Parathyroid adenoma (tissue), 2 donors: ENCODE results near the gene KCNK10.

ENCODE experiments used
- H2AFZ ChIP-seq: fragments of 300-600 bp; sonication (generic); one replicate; pipeline ENCODE4 v1.7.0; 2017; ENCODE audit warnings: antibody characterized with exemption, mild to moderate bottlenecking
- H3K27ac ChIP-seq: fragments of 300-600 bp; sonication (generic); one replicate; pipeline ENCODE4 v1.7.0; 2017
- H3K27me3 ChIP-seq: fragments of 300-600 bp; sonication (generic); one replicate; pipeline ENCODE4 v1.7.0; 2017; ENCODE audit warnings: low read length; ENCODE audit not compliant: control insufficient read depth, insufficient read depth
- H3K36me3 ChIP-seq: fragments of 300-600 bp; sonication (generic); one replicate; pipeline ENCODE4 v1.7.0; 2017; ENCODE audit warnings: low read length; ENCODE audit not compliant: control insufficient read depth, insufficient read depth
- H3K4me1 ChIP-seq: fragments of 300-600 bp; sonication (generic); one replicate; pipeline ENCODE4 v1.7.0; 2017; ENCODE audit warnings: control low read depth
- H3K4me2 ChIP-seq: fragments of 300-600 bp; sonication (generic); one replicate; pipeline ENCODE4 v1.7.0; 2017; ENCODE audit warnings: low read length
- H3K4me3 ChIP-seq: fragments of 300-600 bp; sonication (generic); one replicate; pipeline ENCODE4 v1.7.0; 2017; ENCODE audit warnings: low read depth, low read length
- H3K79me2 ChIP-seq: fragments of 300-600 bp; sonication (generic); one replicate; pipeline ENCODE4 v1.7.0; 2017; ENCODE audit warnings: control low read depth
- H3K9ac ChIP-seq: fragments of 300-600 bp; sonication (generic); one replicate; pipeline ENCODE4 v1.7.0; 2017; ENCODE audit warnings: mild to moderate bottlenecking
- H3K9me3 ChIP-seq: fragments of 300-600 bp; sonication (generic); one replicate; pipeline ENCODE4 v1.7.0; 2017; ENCODE audit warnings: low read length; ENCODE audit not compliant: control insufficient read depth
- TF ChIP-seq, protein P1 (sequence below): fragments of 300-600 bp; sonication (generic); IDR thresholded peaks from one replicate; pipeline ENCODE4 v1.7.0; 2017; ENCODE audit warnings: antibody characterized with exemption, mild to moderate bottlenecking
- donor health status: primary hyperparathyroidism.

KCNK10 gene

DNA sequence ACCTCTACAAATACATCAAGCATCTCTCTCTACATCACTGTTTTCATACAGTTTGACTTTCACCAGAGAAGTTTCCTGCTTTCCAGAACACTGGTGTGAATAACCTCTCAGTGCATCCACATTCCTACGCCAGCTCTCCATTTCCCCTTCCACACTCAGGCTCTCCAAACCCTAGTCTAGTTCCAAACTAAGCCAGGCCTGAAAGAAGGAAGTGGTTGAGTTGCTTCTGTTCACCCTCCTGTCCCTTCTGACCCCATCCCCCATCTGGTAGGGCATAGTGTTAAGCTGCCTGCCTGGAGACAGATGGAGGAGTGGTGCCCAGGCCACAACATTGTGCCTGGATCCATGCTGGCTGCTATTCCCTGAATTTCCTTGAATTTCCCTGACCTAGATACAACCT is 185.7 kb downstream of the KCNK10 start:
- TF ChIP-seq, protein P1, sequence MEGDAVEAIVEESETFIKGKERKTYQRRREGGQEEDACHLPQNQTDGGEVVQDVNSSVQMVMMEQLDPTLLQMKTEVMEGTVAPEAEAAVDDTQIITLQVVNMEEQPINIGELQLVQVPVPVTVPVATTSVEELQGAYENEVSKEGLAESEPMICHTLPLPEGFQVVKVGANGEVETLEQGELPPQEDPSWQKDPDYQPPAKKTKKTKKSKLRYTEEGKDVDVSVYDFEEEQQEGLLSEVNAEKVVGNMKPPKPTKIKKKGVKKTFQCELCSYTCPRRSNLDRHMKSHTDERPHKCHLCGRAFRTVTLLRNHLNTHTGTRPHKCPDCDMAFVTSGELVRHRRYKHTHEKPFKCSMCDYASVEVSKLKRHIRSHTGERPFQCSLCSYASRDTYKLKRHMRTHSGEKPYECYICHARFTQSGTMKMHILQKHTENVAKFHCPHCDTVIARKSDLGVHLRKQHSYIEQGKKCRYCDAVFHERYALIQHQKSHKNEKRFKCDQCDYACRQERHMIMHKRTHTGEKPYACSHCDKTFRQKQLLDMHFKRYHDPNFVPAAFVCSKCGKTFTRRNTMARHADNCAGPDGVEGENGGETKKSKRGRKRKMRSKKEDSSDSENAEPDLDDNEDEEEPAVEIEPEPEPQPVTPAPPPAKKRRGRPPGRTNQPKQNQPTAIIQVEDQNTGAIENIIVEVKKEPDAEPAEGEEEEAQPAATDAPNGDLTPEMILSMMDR, result no peak
- H3K27ac ChIP-seq, result no peak overlapping the region
- no peak overlapping the region for H3K4me3 ChIP-seq
- H3K4me1 ChIP-seq, result no peaks in the 10 kb centered on the region
- no peak overlapping the region for H2AFZ ChIP-seq
- H3K9me3 ChIP-seq, result no peaks in the 10 kb centered on the region
- H3K4me2 ChIP-seq, result no peak overlapping the region
- no peak overlapping the region for H3K9ac ChIP-seq
- H3K79me2 ChIP-seq, result no peaks in the 10 kb centered on the region
- H3K27me3 ChIP-seq, result no peaks in the 10 kb centered on the region
- no peaks in the 10 kb centered on the region for H3K36me3 ChIP-seq
